Measurements from ENCODE around the gene PTGDS.

The PTGDS gene

DNA sequence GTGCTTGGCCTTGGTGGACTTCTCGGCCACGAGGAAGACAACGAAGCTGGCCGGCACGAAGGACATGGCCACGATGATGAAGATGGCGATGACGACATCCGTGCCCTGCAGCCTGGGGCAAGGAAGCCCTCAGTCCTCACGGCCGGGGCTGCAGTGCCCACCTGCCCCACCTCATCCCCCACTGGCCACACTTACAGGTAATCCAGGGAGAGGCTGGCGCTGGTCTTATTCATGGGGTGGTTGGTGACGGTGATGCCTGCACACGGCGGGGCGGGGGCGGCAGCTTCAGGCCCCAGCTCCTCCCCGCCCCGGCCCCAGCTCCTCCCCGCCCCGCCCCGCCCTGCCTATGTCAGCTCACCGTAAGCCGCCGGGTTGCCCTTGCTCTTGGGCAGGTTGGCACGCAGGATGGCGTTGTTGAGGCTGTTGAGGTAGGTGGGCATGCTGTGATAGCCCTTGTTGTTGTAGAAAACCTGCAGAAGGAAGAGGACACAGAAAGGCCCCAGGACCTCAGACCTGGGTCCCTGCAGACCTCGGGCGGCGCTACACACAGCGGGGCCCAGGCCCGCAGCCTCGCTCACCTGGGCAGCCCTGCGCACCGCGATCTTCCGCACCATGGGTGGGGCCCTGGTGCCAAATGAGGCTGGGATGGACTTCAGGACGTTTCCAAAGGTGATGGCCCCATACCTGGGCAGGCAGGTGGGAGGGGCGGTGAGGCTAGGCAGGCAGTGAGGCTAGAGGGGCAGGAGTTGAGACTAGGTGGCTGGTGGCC is 34.8 kb downstream of the PTGDS start:
- no peak for DNase-seq

DNA sequence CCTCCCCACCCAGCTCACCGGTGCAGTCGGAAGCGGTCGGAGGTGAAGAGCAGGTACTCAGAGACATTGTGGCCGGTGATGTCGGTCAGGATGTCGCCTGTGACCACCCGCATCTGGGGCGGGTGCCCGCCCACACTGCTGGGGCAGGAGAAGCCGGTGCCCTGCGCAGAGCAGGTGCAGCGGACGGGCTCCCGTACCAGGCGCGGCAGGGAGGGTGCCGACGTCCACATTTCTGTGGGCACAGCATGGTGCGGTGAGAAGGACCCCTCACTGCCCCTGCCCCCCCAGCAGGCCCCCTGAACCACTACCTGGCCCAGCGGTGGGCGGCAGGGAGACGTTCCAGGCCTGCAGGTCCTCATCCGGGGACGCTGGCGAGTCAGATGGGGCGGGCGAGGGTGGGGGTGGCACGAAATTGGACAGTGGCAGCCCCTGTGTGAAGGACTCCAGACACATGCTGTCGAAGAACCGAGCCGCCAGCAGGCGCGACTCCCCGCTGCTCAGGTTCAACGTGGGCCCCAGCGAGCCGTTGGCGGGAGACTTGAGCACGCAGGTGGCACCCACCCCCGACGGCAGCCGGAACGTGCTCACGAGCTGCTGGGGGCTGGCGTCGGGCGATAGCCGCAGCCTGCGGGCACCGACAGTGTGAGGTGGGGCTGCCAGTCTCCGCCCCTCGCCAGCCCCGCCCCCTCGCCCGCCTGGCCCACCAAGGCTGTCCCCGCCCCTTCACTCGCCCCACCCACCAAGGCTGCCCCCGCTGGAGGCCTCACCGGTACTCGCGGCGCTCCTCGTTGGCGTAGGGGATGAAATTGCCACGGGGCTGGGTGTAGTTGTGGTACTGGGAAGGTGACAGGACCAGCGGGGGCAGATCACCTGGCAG is 35.6 kb downstream of the PTGDS start:
- DNase-seq = no peak

DNA sequence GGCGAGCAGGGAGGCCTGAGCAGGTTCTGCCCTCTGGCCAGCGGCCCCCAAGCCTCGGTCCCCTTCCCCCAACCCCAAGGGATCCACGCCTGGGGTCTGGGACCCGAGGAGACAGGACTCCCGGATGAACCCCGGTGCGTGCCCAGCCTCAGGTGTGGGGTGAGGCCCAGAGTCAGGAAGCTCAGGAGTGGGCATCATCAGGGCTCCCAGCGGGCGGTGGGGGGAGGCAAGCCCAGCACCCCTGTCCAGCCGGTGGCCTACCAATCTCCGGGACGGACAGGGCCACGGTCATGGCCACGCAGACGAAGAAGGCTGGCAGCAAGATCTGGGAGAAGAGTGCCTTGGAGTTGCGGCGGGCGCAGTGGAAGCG is 36.3 kb downstream of the PTGDS start:
- no peak for DNase-seq

DNA sequence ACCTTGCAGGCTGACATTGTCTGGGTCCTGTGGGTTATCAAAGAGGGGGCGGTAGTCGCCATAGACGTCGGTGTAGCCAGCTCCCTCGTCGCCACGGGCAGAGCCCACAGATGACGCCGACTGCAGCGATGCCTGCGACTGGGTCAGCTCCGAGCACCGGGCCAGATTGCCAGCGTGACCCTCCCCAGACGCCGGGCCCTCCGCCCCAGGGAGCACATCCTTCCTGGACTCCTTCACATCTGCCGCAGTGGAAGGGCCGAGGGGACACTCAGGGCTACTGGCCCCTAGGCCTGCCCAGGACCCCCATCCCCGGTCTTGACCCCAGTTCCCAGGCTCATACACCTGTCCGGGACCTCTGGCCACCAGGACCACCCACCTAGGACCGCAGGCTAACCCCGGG is 36.9 kb downstream of the PTGDS start:
- no peak for DNase-seq

- no peak for DNase-seq
Observed at GRCh38 chr9:137014776-137015539, 37.7 kb downstream of the PTGDS start.

DNA sequence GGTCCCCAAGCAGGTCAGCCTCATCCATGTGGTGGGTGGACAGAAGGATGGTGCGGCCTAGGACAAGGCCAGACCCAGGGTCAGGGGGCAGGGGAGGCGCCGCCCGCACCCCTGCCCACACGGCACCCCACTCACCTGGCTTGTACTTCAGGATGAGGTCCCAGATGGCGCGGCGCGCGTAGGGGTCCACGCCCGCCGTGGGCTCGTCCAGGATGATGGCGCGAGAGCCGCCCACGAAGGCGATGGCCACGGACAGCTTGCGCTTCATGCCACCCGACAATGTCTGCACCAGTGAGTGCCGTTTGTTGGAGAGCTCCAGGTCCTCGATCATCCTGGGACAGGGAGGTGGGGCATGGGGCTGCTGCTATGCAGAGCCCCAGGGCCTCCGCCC is 38.2 kb downstream of the PTGDS start:
- no peak for DNase-seq

DNA sequence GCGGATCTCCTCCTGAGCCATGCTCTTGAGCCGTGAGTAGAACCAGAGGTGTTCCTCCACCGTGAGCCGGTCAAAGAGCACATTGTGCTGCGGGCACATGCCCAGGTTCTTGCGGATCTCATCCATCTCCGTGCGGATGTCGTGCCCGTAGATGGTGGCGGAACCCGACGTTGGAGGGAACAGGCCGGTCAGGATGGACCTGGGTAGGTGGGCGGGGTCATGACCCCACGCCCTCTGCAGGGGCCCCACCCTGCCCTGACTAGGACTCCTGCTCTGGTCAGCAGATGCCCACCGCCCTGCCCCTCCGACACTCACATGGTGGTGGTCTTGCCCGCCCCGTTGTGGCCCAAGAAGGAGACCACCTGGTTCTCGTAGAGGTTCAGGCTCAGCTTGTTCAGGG is 38.7 kb downstream of the PTGDS start:
- no peak for DNase-seq

DNA sequence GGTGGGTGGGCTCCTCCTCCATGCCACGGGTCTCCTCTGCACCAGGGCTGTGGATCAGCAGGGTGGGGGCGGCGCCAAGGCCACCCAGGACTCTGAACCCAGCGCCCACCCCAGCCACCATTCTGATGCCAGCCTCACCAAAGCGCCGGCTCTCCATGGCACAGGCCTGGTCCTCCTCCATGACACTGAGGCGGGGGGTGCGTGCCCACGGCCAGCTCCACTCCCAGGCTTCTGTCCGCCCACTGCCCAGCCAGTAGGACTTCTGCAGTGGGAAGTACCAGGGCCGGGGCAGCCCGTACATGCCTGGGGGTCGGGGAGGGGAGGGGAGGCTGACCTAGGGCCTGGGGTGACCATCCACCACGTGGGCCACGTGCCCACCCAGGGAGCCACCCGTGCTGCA is 39.1 kb downstream of the PTGDS start:
- no peak for DNase-seq

- DNase-seq = no peak
Observed at GRCh38 chr9:137017071-137017470, 39.8 kb downstream of the PTGDS start.

DNA sequence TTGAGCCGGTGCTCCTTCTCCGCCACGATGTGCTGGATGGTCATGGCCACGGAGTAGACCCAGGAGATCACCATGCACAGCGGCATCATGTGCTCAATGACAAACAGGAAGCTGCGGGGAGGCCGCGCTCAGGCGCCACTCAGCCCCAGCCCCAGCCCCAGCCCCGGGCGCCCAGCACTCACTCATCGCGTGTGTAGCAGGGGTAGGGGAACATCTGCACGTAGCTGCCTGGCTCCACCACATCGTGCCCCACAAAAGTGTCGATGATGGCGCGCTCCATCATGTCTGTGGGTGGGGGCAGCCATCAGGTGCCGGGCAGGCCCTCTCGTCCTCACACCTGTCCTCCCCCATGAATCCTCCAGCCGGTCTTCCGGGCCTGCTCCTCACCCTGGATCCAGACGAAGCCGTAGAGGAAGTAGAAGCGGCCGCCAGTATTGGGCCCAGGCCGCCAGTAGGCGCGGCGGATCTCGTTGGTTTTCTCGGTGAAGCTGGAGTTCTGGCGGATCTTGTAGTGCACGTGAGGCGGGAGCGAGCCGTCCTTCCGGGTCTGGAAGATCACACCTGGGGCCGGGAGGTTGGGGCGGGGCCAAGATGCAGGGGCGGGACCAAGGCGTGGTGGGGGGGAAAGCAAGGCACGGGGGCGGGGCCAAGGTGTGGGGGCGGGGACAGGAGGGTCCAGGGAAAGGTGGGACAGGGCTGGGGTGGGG is 40.6 kb downstream of the PTGDS start:
- DNase-seq = no peak

DNA sequence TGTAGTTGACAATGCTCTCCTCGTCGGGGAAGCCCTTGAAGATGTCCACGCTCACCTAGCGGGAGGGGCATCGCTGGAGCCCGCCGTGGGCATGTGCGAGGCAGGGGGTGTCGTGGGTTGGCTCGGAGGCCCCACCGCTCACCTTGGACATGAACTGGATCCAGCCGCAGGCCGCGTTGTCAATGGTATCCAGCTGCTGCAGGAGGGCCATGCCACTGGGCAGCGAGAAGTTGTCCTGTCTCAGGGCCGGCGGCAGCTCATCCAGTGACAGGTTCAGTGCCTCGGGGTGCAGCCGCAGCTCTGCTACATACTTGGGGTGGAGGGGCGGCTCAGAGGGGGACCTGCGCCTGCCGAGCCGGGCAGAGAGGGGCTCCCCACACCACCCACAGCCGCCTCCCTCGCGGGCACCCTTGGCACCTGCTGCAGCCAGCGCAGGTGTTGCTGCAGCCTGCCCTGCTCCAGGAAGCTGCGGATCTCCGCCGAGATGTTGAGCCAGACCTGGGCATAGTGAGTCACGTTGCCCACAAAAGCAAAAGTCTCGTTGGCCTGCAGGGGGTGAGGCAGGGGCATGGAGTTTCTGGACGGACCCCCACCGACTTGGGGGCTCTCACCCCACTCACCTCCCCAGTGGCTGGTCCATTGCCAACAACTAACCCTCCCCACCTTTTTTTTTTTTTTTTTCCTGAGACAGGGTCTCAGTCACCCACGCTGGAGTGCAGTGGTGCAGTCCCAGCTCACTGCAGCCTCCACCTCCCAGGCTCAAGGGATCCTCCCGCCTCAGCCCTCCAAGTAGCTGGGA is 41.7 kb downstream of the PTGDS start:
- no peak for DNase-seq

- DNase-seq = no peak
Observed at GRCh38 chr9:137019891-137020683, 42.8 kb downstream of the PTGDS start.

DNA sequence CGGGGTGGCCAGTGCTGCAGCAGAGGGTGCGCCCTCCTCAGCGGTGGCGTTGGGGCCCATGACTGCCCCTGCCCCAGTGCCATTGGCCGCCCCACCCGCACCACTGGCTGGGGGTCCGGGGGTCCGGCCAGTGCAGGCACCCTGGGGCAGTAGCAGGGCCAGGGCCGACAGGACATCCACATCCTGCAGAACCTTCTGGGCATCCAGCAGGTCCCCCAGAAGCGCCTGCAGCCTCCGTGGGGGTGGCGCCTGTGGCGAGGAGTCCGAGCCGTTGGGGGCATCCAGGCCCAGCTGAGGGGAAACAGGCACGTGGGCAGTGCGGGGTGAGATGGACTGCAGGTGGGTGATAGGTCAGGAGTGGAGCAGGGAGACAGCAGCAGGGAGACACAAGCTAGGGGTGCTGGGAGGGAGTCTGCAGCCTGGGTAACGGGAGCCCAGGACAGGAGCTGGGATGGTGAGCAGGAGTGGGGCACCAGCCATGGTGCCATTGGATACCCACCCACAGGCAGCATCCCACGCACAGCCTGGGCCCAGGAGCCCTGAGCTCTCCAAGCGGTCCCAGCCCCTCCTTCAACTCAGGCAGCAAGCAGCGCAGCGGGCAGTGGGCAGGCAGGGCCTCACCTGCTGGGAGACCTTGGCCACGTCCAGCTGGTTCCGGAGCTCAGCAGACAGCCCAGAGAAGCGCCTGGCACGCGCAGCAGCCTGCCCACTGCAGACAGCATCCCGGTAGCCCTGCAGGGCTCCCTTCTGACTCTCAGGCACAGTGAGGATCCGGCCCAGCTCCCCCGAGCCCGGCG is 43.7 kb downstream of the PTGDS start:
- DNase-seq = no peak

DNA sequence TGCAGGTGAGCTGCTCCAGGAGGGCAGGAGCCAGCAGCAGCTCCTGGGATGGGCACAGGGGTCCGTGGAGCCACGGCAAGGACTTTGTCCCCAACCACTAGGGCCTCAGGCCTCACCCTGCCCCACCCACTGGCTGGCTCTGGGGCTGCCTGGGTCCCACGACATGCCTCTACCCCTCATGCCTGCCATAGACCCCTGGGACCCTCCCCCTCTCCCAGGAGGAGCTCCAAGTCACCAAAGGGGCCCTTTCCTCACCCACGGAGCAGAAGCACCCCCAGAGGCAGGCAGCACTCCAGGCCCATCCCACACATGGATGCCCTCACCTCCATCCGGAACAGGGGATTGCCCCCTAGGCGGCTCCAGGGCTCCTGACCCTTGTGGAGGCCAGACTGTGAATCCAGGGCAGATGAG is 44.3 kb downstream of the PTGDS start:
- DNase-seq = no peak

- peak; percentile 72 for DNase-seq
Observed at GRCh38 chr9:137021979-137022661, 44.8 kb downstream of the PTGDS start.

GRCh38 chr9:137022662-137023008 is 45.3 kb downstream of the PTGDS start:
- DNase-seq = no peak

DNA sequence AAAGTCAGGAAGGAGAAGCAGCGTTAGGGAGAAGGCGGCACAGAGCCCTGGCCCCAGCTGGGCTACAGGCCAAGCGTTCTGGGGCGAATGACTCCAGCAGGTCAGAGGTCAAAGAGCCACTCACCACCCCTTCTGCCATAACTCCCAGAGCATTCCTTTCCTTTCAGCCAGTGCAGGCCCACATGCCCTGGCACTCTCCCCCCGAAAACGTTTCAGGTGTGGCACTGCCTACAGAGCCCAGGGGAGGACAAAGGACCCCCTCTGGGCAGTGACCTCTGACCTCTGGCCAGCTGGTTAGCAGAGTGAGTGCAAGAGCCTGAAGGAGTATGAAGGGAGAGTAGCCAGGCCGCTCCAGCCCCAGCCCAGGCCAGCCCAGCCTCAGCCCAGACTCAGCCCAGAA is 45.9 kb downstream of the PTGDS start:
- no peak for DNase-seq

DNA sequence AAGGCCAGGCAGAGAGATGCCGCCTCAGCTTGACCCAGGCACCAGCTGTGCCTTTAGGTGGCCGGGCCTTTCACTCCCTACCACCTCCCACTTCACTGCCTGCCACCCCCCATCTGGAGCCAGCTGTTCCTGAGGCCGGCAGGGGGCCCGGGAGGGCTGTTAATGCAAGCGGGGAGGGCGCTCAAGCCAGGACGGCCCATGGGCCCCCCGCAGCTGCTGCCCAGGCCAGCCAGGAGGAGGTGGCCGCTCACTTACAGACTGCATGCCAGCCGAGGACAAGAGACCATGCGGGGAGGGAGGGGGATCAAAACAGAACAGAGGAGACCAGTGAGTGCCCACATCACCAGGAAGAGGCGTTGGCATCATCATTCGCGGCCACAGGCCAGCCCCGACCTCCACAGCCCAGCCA is 46.3 kb downstream of the PTGDS start:
- no peak for DNase-seq

DNA sequence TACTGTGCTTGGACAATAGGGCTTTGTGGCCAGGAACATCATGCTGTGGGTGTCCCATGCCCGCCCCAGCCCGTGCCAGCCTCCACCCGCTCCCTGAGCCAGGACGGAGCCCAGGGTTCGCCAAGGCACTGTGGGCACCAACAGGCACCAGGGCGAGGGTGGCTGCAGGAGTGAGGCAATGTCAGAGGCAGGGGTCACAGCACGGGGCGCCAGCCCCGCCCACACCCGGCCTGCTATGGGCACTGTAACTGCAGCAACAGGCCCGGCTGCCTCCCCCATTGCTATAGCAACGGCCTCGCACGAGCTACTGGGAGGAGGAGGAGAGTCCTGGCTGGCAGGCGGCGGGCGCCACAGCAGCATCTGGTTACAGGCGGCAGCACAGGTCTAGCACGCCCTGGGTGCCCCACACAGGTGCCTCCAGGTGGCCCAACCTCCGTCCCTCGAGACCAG is 48.2 kb downstream of the PTGDS start:
- DNase-seq = no peak

GRCh38 chr9:137026384-137026783 is 49.1 kb downstream of the PTGDS start:
- no peak for DNase-seq
